ENCODE results near the gene EMILIN1.
"Not testable (repeated sequence)": the region's sequence is repeated elsewhere in the genome, so short reads cannot be mapped to it uniquely, and the experiment has no call there.

The EMILIN1 gene

DNA sequence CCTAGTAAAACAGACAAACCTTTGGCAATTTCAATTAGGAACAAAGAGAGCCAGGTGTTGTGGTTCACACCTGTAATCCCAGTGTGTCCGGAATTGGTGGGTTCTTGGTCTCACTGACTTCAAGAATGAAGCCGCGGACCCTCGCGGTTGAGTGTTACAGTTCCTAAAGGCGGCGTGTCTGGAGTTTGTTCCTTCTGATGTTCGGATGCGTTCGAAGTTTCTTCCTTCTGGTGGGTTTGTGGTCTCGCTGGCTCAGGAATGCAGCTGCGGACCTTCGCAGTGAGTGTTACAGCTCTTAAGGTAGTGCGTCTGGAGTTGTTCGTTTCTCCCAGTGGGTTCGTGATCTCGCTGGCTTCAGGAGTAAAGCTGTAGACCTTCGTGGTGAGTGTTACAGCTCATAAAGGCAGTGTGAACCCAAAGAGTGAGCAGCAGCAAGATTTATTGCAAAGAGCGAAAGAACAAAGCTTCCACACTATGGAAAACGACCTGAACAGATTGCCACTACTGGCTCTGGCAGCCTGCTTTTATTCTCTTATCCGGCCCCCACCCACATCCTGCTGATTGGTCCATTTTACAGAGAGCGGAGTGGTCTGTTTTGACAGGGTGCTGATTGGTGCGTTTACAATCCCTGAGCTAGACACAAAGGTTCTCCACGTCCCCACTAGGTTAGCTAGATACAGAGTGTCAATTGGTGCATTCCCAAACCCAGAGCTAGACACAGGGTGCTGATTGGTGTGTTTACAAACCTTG is 32.4 kb downstream of the EMILIN1 start:
- ATAC-seq, H3K9me3 Mint-ChIP-seq, H3K27me3 Mint-ChIP-seq, H3K4me1 Mint-ChIP-seq, H3K36me3 Mint-ChIP-seq, H3K27ac Mint-ChIP-seq, H3K4me3 Mint-ChIP-seq: not testable (repeated sequence)

DNA sequence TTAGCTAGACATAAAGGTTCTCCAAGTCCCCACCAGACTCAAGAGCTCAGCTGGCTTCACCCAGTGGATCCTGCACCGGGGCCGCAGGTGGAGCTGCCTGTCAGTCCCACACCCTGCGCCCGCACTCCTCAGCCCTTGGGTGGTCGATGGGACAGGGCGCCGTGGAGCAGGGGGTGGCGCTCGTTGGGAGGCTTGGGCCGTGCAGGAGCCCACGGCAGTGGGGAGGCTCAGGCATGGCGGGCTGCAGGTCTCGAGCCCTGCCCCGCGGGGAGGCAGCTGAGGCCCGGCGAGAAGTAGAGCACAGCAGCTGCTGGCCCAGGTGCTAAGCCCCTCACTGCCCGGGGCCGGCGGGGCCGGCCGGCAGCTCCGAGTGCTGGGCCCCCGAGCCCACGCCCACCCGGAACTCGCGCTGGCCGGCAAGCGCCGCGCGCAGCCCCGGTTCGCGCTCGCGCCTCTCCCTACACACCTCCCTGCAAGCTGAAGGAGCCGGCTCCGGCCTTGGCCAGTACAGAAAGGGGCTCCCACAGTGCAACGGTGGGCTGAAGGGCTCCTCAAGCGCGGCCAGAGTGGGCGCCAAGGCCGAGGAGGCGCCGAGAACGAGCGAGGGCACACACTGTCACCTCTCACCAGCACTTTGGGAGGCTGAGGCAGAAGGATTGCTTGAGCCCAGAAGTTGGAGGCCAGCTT is 33.1 kb downstream of the EMILIN1 start:
- ATAC-seq, H3K27me3 Mint-ChIP-seq, H3K27ac Mint-ChIP-seq, H3K36me3 Mint-ChIP-seq, H3K9me3 Mint-ChIP-seq, H3K4me1 Mint-ChIP-seq, H3K4me3 Mint-ChIP-seq: not testable (repeated sequence)

DNA sequence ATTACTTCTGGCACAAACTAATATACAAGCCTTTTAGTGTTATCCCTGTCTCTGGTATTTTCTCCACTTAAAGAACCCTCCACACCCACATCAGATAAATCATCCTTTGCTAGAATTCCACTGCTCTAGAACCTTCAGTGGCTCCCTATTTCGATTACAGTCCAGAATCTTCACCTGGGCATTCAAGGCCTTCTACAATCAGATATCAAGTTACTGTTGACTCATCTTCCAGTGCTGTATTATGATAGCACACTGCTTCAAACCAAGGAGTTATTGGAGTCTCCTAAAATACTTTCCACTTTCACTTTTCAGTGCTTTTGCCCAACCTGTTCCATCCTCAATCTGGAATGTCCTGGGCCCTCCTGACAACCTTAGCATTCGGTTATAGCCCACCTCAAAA is 37.1 kb downstream of the EMILIN1 start:
- Mint-ChIP-seq H3K4me1 (peaks cover 10% of the 10 kb centered on the region), H3K27me3 (peaks cover 40% of the 10 kb centered on the region), H3K9me3 (no peaks in the 10 kb centered on the region), H3K36me3 (no peaks in the 10 kb centered on the region), H3K4me3 (no peak overlapping the region), H3K27ac (no peak overlapping the region)
- ATAC-seq: no peak

DNA sequence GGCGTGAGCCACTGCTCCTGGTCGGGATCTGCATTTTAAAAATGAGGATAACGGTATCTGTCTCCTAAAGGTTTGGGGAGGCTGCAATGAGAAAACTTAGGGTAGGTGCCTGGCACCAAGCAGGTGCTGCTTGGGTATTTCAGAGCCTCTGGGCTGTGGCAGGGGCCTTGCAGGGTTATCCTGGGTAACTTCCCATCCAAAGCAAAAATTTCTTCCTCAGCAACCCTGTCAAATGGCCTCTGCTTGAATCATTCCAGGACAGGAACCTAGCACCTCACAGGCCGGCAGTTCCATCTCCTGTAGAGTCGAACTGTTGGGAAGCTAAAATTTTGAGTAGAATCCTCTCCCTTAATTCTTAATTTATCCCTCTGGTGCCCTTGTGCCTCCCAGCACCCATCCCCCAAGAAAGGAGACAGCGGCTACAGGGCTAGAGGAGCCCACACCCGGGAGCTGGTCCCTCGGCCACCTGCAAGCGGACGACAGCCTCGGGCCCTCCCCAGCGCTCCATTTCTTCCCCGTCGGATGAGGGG is 39.6 kb downstream of the EMILIN1 start:
- Mint-ChIP-seq H3K4me1 (peaks cover 15% of the 10 kb centered on the region), H3K9me3 (no peaks in the 10 kb centered on the region), H3K4me3 (peak overlapping the region; percentile 42), H3K36me3 (no peaks in the 10 kb centered on the region), H3K27ac (no peak overlapping the region), H3K27me3 (peaks cover 40% of the 10 kb centered on the region)
- no peak for ATAC-seq

DNA sequence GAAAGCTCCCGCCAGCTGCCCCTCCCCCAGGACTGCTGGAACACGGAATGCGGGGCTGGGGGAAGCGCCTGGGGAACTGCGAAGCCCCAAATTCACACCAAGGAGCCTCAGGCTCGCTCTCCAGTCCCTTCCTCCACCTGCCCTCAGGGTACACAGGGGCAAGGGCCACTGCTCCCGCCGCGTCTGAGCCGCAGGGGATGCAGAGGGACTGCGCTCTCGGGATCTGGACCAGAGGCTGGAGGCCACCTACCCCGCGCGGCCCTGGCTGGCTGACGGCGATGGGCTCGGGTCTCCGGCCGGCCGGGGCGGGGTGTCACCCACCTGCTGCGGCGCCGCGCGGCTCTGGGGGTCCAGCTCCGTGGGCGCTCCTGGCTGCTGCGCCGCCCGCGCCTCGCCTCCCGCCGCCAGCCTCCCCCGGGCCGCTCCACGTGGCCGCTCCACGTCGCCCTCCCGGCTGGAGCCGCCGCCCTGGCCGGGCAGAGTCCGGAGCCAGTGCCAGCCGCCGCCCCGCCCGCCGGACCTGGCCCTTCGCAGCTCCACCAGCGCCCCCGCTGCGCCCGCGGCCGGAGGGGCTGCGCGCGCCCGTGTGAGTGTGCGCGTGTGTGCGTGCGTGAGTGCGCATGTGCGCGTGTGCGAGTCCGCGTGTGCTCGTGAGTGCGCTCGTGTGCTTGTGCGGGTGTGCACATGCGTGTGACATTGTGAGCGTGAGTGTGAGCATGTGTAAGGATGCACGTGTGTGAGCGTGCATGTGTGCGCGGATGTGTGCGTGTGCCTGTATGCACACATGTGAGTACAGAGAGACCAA is 40.3 kb downstream of the EMILIN1 start, which contains the start of gene CGREF1:
TSS of gene CGREF1 (minus strand) at position 604 of the 805 bp plus-strand sequence. CDS start 14,762 bp downstream, outside the sequence.
- H3K9me3 Mint-ChIP-seq: no peaks in the 10 kb centered on the region
- H3K27me3 Mint-ChIP-seq: peaks cover 40% of the 10 kb centered on the region
- no peak for ATAC-seq
- peak within 1 kb of the TSS; percentile 70 for H3K4me3 Mint-ChIP-seq
- no peaks in the 10 kb centered on the region for H3K36me3 Mint-ChIP-seq
- peaks cover 20% of the 10 kb centered on the region for H3K4me1 Mint-ChIP-seq
- no peak within 1 kb of the TSS for H3K27ac Mint-ChIP-seq

DNA sequence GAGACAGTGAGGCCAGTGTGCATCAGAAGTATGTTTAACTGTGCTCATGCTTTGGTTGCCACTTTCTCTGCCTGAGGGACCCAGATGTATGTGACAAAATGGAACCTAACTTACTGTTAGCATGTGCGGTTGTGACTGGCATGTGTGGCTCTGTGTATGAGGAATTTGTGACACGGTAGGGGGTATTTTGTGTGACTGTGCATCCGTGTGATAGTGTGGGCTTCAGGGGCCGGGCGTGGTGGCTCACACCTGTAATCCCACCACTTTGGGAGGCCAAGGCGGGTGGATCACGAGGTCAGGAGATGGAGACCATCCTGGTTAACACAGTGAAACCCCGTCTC is 40.9 kb downstream of the EMILIN1 start:
- H3K27ac Mint-ChIP-seq, ATAC-seq, H3K9me3 Mint-ChIP-seq, H3K36me3 Mint-ChIP-seq: not testable (repeated sequence)
- peaks cover 25% of the 10 kb centered on the region for H3K4me1 Mint-ChIP-seq
- H3K4me3 Mint-ChIP-seq: peak overlapping the region; percentile 70
- H3K27me3 Mint-ChIP-seq: peaks cover 40% of the 10 kb centered on the region

DNA sequence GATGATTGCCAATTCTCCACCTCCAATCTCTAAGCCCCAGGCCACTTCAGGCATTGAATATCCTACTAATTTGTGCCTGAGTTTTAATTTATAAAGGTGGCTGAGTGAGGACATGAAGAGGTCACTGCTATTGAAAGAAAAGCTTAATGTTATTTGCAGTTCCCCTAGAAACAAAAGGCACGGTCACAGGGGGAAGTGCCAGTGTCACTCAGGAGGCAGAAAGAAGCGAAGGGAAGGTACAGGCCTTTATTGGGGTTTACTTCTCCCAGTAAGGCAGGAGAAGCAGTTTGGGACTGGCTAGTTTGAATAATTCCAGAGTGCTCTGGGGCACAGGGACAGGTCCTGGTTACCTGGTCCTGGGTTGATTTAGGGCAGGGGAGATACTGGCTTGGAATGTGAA is 43.5 kb downstream of the EMILIN1 start:
- Mint-ChIP-seq H3K27ac (no peak overlapping the region), H3K9me3 (no peaks in the 10 kb centered on the region), H3K4me3 (no peak overlapping the region), H3K4me1 (peaks cover 25% of the 10 kb centered on the region), H3K27me3 (peaks cover 35% of the 10 kb centered on the region), H3K36me3 (no peaks in the 10 kb centered on the region)
- no peak for ATAC-seq

DNA sequence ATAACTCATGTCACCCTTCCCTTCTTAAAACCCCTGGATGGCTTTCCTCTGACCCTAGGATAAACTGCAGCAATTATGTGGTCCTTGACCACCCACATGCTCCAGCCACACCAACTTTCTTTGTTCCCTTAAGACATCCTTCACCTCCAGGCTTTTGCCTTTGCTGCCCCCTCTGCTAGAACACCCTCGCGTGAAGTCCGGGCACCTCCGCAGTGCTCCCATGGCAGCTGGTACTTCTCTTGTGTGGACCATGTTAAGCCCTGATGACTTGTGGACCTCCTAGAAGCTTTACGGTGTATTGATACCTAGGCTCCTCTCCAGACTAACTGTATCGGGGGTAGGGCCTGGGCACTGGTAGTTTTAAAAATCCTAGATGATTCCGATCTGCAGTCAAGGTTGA is 44.4 kb downstream of the EMILIN1 start:
- peaks cover 28% of the 10 kb centered on the region for H3K27me3 Mint-ChIP-seq
- peak overlapping the region; percentile 74 for H3K27ac Mint-ChIP-seq
- no peaks in the 10 kb centered on the region for H3K9me3 Mint-ChIP-seq
- ATAC-seq: no peak
- peaks cover 25% of the 10 kb centered on the region for H3K4me1 Mint-ChIP-seq
- no peaks in the 10 kb centered on the region for H3K36me3 Mint-ChIP-seq
- peak overlapping the region; percentile 83 for H3K4me3 Mint-ChIP-seq

DNA sequence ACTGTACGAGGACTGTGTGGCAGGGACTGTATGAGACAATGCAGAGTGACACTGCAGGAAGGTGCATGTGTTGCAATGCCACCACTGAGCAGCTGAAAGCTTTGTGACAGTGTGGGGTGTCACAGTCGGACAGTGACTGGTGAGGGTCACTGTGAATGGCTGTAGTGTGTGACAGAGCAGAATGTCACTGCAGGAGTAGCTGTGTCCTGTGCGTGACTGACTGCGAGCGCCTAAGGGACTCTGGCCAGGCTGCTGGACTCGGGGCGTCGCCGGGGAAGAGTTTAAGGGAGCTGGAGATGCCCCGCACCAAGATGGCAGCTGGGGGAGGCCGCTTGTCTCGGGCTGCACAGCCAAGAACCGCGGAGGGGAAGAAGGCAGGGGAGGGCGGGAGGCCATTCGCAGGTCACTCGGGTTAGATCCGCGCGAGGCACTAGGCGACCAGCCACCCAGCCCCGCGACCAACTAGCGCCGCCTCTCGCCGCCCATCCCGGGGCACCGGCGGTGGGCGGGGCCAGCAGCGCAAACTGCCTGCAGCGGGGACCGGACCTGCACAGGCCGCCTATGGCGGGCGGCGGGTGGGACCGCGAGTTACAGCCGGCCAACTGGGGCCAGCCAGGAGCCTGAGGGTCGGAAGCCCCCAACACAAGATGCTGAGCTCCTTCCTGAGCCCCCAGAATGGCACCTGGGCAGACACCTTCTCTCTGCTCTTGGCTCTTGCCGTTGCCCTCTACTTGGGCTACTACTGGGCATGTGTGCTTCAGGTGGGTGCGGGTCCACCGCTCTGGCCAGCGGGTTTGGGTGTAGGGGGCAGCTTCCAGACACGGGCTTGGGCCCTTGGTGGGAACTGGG is 45.1 kb downstream of the EMILIN1 start, which contains the start of gene ABHD1:
TSS of gene ABHD1 (plus strand) at position 514 of the 849 bp plus-strand sequence. CDS start at position 648, 134 bp downstream.
- H3K4me1 Mint-ChIP-seq: peaks cover 20% of the 10 kb centered on the region
- peak; percentile 89 for ATAC-seq
- no peaks in the 10 kb centered on the region for H3K9me3 Mint-ChIP-seq
- H3K27me3 Mint-ChIP-seq: peaks cover 20% of the 10 kb centered on the region
- peak within 1 kb of the TSS; percentile 74 for H3K27ac Mint-ChIP-seq
- peak within 1 kb of the TSS; percentile 83 for H3K4me3 Mint-ChIP-seq
- no peaks in the 10 kb centered on the region for H3K36me3 Mint-ChIP-seq

DNA sequence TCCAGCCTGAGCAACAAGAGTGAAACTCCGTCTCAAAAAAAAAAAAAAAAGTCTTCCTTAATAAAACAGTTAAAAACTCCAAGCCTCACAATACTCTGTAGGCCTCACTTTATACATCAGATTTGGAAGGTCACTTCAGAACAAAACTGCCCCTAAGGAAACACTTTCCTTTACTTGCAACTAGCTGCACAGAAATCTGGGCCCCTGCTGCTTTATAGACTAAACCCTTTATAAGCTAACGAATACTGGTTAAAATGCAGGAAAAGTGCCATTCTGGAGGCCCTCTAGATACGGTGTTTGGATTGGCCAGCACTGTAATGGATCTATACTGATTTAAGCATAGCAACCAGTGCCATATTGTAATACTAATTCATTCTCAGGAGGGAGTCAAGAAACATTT is 46.7 kb downstream of the EMILIN1 start:
- H3K4me1 Mint-ChIP-seq: peaks cover 21% of the 10 kb centered on the region
- no peak overlapping the region for H3K27ac Mint-ChIP-seq
- H3K36me3 Mint-ChIP-seq: peaks cover 9% of the 10 kb centered on the region
- ATAC-seq: no peak
- peaks cover 5% of the 10 kb centered on the region for H3K27me3 Mint-ChIP-seq
- H3K9me3 Mint-ChIP-seq: no peaks in the 10 kb centered on the region
- H3K4me3 Mint-ChIP-seq: no peak overlapping the region

DNA sequence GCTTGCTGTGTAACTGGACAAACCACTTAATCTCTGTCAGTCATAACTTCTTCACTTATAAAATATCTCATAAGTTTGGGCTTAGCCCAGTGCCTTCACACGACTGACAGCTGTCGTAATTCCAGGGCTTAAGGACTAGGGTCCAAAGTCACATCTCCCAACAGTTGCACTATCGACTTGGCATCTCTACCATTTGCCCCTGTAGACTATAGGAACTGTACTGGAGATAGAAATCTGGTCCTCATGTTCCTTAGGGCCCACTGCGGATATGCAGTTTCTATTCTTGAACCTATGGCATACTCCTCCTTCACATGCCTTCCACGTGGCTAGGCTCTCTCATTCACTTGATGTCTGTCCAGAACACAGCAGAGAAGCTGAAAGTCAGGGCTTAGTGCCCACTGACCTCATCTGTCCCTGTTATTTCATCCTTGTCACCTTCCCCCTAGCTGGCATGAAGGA is 47.9 kb downstream of the EMILIN1 start:
- H3K36me3 Mint-ChIP-seq: peaks cover 21% of the 10 kb centered on the region
- no peak overlapping the region for H3K4me3 Mint-ChIP-seq
- no peaks in the 10 kb centered on the region for H3K9me3 Mint-ChIP-seq
- no peak for ATAC-seq
- no peaks in the 10 kb centered on the region for H3K27me3 Mint-ChIP-seq
- H3K4me1 Mint-ChIP-seq: peaks cover 21% of the 10 kb centered on the region
- no peak overlapping the region for H3K27ac Mint-ChIP-seq

DNA sequence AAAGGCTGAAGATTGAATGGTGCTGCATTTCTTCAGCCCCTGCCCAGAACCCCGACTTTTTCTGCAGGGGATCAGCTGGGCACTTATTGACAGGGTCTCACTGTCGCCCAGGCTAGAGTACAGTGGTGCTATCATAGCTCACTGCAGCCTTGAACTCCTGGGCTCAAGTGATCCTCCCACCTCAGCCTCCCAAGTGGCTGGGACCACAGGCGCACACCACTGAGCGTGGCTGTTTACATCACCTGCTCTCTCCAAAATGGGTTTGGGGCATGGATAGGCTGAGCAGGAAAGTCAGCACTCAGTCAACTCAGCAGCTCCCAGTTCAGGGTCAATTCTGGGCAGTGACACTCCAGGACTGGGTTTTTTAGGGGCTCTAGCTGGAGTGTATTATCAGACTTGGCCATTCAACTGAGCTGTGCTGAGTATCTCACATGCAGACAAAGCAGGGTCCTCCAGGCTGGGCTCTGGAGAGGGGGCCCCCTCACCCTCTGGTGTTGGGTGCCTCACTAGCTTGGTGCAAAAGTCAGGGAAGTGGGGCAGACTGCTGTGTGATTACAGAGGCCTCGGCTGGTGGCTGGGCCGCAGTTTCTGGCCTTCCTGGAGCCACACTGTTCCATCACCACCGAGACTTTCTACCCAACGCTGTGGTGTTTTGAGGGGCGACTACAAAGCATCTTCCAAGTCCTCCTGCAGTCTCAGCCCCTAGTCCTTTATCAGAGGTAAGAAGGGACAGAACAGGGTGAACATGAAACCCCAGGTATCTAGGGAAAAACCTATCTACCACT is 49.7 kb downstream of the EMILIN1 start:
- Mint-ChIP-seq H3K4me3 (no peak overlapping the region), H3K27ac (no peak overlapping the region)

DNA sequence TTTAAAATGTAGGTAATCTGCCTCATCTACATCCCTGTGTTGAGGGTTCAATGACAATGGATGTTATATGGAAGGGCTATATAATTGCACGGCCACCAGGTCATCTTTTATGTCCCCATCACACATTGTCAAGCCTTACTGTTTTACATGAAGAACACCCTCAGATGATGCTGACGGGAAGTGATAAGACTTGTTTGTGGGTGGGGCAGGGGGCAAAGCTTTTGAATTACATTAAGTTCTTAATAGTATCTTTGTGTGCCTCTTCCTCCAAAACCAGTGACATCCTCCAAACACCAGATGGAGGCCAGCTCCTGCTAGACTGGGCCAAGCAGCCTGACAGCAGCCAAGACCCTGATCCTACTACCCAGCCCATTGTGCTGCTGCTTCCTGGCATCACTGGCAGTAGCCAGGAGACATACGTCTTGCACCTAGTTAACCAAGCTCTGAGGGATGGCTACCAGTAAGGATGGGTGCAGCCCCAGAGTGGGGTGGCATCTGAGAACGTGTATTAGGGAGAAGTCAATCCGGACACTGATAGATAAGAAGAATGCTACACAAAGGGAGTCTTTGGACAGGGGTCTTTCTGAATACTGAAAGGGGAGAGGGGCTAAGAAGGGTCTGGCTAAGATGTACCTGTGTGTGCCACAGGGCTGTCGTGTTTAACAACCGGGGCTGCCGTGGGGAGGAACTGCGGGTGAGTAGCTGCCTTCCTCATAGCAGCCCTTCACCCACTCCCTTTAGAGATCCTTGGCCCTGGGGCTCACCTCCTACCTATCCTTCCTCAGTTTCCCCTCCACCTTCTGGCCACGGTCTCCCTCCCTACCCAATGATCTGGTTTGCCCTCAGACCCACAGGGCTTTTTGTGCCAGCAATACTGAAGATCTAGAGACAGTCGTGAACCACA is 50.5 kb downstream of the EMILIN1 start:
- H3K36me3 Mint-ChIP-seq: peaks cover 39% of the 10 kb centered on the region
- no peak overlapping the region for H3K4me3 Mint-ChIP-seq
- no peaks in the 10 kb centered on the region for H3K27me3 Mint-ChIP-seq
- no peak overlapping the region for H3K27ac Mint-ChIP-seq
- peaks cover 23% of the 10 kb centered on the region for H3K4me1 Mint-ChIP-seq
- no peak for ATAC-seq
- H3K9me3 Mint-ChIP-seq: no peaks in the 10 kb centered on the region

More for the DNA sequence above, 49.7 kb downstream of the EMILIN1 start:
- Mint-ChIP-seq H3K9me3 (no peaks in the 10 kb centered on the region), H3K36me3 (peaks cover 35% of the 10 kb centered on the region), H3K4me1 (peaks cover 23% of the 10 kb centered on the region), H3K27me3 (no peaks in the 10 kb centered on the region)
- no peak for ATAC-seq

Data from stimulated activated memory B cell treated with anti-CD40 and anti-IgM and Interleukin-4, amounts not matched to agents 10 μg/mL and 1 μg/mL and 100 μg/mL, for 72 hours (primary cell).